T-helper 2 cell (primary cell): ENCODE measurements around the gene ARHGAP1.
"Not testable (repeated sequence)": the region's sequence is repeated elsewhere in the genome, so short reads cannot be mapped to it uniquely, and the experiment has no call there.

Experiments
- DNase-seq, 5 experiments: peaks; one replicate each; pipeline versions ENCODE4 v3.0.0 to v3.0.0-alpha.2; 2012 to 2022

The ARHGAP1 gene

DNA sequence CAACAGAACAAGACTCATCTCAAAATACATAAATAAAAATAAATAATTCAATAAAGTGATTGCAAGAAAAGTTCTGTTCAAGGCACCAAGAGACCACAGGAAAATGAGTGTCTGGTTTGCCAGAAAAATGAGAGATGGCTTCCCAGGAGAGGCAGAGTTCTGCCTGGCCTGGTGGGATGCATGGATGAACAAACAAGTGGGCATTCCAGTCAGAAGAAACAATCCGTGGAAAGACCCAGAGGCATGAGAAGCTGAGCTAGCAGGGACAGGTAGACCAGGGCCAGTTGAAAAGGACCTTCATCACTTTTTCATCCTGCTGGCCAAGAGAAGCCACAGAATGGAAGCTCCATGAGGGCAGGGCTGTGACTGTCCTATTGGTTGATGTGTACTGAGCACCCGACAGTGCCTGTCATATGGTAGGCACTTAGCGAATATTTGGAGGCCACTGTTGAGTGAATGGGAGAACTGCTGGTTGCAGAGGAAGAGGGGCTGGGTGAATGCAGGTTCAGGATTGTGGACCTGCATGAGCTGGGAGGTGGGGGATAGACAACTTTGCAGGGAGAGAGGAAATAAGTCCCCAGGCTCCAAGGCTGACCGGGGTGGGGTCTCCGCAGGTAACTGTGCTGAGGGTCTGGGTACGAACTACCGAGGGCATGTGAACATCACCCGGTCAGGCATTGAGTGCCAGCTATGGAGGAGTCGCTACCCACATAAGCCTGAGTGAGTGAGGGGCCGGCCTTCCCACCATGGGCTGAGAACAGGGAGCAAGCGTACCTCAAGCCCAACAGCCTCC, 22.3 kb upstream of the ARHGAP1 start:
- DNase-seq = no peak

DNA sequence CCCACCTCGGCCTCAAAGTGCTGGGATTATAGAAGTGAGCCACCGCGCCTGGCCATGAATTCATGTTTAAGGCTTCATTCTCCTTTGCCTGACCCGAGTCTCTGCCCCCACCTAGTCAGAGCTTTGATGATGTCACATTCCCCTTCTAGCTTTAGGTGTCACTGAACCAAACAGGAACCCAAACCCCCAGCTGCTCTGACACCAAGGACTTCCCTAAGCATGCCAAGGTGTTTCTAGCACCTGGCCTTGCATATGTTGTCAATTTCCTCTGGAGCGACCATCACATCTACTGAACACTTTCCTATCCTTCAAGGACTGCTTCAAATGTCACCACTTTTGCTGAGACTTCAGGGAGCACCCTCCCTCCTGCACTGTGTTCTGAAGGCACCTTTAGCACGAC, 20.9 kb upstream of the ARHGAP1 start:
- no peak for DNase-seq

DNA sequence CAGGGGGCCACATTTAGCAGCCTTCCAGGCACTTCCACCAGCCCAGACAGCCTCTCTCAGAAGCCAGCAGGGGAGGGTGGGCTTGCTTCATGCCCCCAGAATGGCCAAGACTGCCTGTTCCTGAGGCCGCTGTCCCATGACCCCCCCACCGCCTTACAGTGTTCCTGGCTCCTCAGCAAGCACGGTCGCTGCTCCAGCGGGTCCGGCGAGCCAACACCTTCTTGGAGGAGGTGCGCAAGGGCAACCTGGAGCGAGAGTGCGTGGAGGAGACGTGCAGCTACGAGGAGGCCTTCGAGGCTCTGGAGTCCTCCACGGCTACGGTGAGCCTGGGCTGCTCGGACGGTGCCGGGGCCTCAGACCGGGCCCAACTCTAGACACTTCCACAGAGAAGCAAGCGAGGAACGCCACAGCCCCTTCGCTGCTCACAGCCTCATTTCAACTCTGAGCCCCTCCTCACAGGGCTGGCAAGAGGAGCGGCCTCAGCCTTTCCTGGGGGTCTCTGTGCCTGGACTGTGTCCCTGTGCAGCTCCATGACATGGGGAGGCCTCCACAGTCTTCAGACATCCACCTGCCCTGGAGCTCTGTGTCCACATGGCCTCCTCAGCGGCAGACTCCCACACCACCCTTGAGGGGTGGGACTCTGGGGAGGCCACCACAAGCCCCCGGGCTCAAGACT, 19.3 kb upstream of the ARHGAP1 start:
- no peak for DNase-seq

DNA sequence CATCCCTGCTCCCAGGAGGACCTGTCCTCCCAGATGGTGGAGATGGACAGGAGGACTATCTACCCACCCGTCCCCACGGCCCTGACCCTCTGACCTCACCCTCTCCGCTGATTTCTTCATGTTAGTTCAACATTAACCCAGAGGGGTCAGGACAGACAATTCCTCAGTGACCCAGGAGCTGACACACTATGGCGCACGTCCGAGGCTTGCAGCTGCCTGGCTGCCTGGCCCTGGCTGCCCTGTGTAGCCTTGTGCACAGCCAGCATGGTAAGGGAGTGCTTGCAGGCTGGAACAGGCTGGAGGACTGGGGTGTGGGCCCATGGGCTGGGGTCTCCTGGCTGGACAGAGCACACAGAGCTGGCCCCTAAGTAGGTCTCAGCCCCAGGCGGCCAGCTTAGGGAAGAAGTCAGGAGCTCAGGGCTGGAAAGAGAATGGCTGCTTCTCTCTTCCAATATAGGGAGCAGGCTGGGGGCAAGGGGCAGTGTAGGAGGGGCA, 18.7 kb upstream of the ARHGAP1 start, which contains the start of gene F2:
F2 (plus strand) TSS at position 166 of the 495 bp plus-strand sequence; CDS start at position 189, 23 bp downstream.
- DNase-seq = no peak

DNA sequence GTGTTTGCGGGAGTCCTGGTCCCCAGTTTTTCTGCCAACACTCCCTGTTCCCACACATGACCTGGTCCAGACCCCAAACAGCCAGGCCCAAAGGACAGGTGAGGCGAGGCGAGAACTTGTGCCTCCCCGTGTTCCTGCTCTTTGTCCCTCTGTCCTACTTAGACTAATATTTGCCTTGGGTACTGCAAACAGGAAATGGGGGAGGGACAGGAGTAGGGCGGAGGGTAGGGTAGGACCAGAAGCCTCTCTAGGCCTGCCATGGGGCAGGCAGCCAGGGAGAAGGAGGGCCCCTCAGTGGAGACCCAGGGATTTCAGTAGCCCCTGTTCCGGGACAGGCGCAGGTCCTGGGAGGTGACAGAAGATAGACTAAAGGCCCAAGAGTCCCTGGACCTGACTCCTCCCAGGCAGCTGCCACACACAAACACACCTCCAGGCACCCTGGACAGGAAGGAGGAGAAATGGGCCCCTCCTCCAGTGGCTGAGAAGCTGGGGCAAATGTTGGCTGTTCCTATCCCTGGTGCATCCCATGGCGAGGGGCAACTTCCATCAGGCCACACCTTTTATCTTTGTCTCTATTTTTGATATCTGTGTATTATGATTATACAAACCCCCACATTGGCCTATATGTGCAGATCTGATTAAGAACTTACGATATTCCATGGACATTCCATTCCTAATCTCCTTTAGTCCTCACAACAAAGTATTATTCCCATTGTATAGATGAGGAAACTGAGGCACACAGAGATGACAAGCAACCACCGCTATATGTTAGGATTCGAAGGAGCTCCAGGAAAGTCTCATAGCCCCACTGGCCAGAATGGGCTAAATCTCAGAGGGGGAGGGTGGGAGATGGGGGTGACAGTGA, 18.0 kb upstream of the ARHGAP1 start:
- peak in 1 of 5 experiments; percentile 18 for DNase-seq

DNA sequence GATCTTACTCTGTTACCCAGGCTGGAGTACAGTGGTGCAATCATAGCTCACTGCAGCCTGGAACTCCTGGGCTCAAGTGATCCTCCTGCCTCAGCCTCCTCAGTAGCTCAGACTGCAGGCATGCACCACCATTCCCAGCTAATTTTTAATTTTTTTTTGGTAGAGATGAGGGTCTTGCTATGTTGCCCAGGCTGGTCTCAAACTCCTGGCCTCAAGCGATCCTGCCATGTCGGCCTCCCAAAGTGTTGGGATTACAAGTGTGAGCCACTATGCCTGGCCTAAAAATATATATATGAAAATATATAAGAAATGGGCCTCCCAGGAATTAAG, 17.4 kb upstream of the ARHGAP1 start:
- DNase-seq = not testable (repeated sequence)

DNA sequence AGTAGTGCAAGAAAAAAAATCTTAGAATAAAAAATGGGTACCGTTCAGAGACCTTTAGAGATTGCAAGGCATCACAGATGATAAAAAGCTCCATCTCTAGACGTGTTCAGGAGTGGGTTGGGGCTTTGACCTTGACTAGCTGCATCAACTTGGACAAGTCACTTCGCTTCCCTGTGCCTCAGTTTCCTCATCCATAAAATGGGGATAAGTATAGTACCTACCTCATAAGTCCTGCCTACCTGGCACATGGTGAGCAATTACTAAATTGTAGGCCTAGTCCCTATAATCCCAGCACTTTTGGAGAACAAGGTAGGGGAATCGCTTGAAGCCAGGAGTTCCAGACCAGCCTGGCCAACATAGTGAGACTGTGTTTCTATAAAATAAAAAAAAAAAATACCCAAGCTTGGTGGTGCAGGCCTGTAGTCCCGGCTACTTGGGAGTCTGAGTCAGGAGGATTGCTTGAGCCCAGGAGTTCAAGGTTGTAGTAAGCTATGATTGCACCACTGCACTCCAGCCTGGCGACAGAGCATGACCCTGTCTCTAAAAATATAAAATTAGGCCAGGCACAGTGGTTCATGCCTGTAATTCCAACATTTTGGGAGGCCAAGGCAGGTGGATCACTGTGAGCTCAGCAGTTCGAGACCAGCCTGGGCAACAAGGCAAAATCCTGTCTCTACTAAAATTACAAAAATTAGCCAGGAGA, 12.6 kb upstream of the ARHGAP1 start:
- DNase-seq = no peak

DNA sequence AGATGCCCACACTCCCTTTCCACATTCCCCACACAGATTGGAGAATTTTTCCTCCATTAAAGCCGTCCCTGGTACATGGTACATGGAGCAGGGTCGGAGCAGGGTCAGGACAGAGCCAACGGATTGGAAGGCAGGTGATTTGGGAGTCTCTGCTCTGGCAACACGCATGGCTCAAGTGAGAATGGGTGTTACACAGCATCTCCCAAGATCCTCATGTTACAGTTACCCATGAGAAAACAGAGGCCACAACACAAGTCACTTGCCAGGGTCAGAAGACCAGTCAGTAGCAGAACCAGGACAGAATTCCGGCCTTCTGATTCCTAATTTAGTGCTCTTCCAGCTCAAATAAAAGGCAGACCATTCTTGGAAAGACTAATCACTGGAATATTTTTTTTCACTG, 10.9 kb upstream of the ARHGAP1 start:
- DNase-seq = no peak

DNA sequence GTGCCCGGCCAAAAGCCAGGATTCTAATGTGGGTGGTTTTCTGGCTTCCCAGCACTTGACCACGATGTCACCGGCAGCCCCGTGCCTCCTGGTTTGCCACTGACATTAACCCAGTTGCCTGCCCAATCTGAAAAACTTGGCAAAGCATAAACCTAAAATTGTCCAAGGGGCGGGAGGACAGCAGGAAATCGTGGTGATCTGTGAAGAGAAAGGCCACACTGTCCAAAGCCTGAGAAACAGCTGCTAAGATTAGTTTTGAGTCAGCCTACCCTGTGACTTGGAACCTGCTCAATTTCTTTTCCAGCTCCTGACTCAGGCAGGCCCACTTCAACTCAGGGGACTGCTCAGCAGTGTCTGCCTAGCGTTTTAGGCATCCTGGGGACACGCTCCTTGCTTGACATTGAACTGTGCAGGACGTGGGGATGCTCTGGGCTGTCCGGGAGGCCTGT, 10.4 kb upstream of the ARHGAP1 start:
- DNase-seq = no peak

DNA sequence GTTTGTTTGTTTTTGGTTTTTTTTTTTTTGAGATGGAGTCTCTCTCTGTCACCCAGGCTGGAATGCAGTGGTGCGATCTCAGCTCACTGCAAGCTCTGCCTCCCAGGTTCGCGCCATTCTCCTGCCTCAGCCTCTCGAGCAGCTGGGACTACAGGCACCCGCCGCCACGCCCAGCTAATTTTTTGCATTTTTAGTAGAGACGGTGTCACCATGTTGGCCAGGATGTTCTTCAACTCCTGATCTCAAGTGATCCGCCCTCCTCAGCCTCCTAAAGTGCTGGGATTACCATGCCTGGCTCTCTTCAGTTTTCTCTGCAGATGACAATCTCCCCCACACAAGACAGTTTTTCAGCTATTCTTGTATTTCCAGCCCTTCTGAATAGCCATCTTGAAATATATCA, 8.9 kb upstream of the ARHGAP1 start:
- DNase-seq = not testable (repeated sequence)

DNA sequence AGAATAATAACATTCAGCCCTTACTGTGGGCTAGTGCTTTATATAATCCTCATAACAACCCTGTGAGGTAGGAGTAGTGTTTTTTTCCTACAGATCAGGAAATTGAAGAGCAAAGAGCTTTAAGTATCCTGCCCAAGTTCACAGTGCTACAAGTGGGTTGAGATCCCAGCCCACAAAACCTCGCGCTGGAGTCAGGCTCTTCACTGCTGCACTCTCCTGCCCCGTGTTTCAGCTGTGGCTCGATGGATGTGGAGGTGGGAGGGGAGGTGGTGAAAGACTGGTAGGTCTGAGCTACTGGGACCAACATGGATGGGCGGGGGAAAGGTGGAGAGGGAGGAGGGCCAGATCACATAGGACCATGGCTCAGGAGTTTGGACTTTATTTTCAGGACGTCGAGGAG, 6.5 kb upstream of the ARHGAP1 start:
- no peak for DNase-seq

DNA sequence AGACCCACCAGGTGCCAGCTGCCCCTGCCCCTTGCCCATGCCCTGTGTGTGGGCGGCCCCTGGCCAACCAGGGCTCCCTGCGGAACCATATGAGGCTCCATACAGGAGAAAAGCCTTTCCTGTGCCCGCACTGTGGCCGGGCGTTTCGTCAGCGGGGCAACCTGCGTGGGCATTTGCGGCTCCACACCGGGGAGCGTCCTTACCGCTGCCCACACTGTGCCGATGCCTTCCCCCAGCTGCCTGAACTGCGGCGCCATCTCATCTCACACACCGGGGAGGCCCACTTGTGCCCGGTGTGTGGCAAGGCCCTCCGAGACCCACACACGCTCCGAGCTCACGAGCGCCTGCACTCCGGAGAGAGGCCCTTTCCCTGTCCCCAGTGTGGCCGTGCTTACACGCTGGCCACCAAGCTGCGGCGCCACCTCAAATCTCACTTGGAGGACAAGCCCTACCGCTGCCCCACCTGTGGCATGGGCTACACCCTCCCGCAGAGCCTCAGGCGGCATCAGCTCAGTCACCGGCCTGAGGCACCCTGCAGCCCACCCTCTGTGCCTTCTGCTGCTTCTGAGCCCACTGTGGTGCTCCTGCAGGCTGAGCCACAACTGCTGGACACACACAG, 4.8 kb upstream of the ARHGAP1 start:
- DNase-seq = no peak

DNA sequence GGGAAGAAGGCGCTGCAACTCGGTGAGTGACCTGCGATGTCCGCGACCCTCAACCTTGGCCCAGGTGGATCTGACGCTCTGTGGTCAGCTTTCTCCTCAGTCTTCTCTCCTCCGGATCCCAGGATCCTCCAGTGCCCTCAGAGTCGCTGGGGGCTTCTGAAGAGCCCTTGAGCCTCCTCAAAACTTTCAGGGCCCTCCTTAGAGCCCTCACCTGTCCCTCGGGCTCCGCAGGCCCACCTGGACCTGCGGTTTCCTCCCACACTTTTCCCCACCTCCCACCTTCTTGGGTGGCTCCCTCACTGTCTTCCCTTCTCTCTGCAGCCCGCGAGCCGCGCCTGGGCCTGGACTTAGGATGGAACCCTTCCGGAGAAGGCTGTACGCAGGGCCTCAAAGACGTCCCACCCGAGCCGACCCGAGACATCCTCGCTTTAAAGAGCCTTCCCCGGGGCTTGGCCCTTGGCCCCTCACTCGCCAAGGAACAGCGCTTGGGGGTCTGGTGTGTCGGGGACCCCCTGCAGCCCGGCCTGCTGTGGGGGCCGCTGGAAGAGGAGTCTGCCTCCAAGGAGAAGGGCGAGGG, 747 bp upstream of the ARHGAP1 start:
- DNase-seq = no peak

DNA sequence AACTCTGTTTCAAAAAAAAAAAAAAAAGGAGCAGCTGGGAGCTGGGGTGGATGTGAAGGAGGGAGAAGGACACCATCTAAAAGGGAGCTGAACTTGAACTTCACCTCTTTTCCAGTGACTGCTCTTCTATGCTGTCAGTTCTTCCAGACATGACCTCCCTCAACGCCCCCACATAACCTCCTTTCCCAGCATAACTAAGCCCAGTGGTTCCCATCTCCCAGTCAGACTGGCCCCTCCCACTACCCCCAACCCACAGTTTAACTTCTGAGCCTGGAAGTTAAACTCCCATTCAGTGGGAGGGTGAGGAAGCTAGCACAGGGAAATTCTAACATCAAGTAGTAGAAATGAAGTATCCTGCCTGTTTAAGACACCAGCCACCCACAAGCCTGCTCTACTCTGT, 1.8 kb downstream of the ARHGAP1 start:
- DNase-seq = no peak

DNA sequence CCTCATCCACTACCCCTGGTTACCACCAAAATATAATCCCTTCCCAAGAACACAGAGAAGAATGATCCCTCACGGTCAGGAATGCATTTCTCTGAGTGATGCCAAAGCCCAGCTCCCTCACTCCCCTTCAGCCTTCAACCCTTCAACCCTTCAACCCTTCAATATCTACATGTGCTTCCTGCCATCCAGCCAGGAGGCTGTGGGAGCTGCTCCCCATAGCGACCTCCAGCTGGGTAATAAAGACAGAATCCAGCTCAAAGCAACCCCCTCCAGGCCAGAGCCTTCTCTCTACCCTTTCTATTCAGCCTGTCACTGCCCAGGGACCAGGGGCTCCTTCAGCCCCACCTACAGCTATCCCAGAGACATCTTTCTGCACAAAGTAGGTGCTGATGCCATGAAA, 2.7 kb downstream of the ARHGAP1 start:
- no peak for DNase-seq

DNA sequence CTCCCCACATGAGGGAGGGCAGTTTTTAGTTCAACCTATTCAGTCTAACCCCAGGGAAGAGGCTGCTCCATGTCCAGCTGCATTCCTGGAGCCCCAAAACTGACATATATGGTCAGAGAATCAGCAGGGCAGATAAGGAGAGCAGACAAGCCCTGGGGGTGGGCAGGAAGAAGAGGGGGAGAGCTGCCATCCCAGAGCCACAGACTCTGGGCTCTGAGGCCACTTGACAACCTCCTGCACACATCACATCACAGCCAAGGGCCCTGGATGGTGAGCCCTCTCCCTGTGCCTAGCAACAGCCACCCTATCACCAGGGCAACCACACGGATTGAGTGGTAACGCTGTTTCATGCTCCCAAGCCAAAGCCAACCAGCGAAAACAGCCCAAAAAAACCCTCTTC, 3.1 kb downstream of the ARHGAP1 start:
- DNase-seq = no peak

DNA sequence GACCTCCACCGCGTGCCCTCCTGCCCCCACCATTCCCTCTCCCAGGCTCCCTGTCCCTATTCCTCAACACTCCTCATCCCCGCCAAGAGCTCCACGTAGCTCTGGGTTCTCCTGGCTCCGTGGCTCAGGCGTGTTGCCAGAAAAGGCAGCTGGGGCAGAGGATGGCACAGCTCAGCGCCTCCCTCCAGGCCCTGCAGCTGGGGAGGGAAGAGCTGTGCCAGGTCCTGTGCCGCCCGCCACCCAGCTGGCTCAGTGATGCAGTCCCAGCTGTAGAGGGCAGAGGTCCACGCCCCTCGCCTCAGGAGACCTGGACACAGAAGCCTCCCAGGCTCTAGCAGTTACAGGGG, 4.2 kb downstream of the ARHGAP1 start:
- DNase-seq = no peak

DNA sequence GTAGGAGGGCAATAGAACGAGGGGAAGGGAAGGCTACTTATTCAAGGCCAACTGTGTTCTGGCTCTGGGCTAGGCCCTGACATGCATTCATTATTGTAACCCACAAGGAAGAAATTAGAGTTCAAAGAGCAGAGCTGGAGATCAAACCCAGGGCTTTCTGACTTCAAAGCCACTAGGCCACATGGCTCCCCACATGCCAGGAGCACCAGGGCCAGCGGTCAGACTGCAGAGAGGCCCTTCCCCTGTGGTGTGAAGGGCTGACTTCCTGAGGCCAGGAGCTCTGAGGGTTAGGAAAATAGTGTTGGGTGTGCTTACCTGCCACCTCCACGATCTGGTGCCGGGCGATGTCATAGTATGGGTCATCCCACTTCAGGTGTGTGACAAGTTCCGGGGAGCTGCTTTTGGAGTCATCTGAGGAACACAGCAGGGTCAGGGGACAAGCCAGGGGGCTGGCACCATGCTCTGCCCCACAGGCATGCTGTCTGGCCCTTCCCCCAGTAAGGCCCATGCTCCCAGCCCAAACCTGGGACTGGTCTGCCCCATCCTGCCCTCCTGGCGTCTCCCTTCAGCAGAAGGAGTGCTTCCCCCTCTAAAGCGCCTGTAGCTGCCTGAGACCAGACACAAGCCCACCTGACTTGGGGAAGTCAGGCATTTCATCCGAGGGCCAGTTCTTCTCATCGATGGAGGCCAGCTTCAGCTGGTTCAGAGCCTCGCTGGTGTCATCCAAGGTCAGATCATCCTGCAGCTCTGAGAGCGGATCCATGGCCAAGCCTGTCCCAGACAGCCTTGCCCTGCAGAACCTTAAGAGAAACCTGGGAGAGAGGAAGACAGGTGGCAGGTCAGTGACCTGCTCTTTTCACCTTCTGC, 4.8 kb downstream of the ARHGAP1 start:
- no peak for DNase-seq

DNA sequence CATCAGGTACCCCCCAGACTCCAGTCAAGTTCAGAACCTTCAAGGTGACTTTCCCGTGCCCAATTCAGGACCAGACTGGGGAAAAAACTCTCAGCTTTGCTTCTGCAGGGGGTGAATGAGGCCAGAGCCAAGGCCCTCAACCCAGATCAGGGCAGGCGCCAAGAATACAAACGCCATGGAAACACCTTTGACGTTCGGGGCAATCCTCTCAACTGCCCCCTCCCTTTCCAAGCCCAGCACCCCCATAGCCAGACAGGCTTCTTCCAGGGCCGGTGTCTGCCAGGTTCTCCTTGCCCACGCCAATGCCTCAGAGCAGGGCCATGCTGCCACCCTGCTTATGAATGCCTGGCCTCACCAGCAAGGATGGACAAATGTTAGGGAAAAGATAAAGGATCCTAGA, 5.8 kb downstream of the ARHGAP1 start:
- DNase-seq = no peak

DNA sequence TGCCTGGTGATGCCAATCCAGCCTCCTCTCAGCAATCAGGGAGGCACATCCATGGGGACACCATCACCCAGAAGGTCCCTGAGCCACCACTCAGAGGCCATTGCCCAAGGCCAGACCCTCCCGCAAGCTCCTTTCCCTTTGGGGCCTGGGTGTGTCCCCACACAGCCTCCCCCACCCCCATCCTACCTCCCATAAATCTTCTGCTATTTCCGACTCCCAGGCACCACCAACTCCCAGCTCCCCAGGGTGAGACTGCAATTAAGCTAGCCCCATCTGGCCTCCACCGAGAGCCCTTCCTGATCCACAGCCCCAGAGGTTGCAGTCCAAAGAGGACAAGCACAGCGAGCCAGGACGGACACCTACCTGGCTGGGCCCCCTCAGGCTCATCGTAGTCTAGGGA, 6.3 kb downstream of the ARHGAP1 start:
- no peak for DNase-seq

DNA sequence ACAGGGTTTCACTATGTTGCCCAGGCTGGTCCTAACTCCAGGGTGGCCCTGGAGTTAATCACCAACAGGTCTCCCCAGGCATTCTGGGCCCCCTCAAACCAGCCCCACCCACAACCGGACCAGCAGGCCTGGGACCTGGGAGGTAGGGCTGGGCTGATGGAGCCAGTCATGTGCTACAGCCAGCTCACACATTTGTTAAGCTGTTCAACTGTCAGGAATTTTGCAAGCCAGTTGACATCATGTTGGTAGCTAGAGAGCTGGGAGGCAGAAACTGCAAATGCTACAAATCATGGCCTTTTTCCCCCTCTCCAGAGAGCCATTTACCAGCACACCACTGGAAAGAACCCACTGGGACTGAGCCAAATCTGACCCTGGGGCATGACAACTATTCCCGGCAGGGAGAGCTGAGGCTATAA, 6.8 kb downstream of the ARHGAP1 start:
- DNase-seq = no peak
